IMR-90 (cell line): ENCODE results near the gene SPINT1.

Experiments
- CTCF ChIP-seq: conservative IDR thresholded peaks from 2 replicates; pipeline ENCODE4 v1.5.1; 2012; ENCODE audit warnings: mild to moderate bottlenecking, low read depth, low read length, improper control_type of control experiment
- POLR2A ChIP-seq: IDR thresholded peaks from 2 replicates; pipeline ENCODE4 v1.6.1; 2012; ENCODE audit warnings: mild to moderate bottlenecking, low read depth, low read length
- RAD21 ChIP-seq: IDR thresholded peaks from 2 replicates; pipeline ENCODE4 v1.6.1; 2012; ENCODE audit warnings: low read length, improper control_type of control experiment
- RFX5 ChIP-seq: IDR thresholded peaks from 2 replicates; pipeline ENCODE4 v1.8.0; 2012; ENCODE audit warnings: low read depth, mild to moderate bottlenecking, low read length, moderate library complexity

DNA sequence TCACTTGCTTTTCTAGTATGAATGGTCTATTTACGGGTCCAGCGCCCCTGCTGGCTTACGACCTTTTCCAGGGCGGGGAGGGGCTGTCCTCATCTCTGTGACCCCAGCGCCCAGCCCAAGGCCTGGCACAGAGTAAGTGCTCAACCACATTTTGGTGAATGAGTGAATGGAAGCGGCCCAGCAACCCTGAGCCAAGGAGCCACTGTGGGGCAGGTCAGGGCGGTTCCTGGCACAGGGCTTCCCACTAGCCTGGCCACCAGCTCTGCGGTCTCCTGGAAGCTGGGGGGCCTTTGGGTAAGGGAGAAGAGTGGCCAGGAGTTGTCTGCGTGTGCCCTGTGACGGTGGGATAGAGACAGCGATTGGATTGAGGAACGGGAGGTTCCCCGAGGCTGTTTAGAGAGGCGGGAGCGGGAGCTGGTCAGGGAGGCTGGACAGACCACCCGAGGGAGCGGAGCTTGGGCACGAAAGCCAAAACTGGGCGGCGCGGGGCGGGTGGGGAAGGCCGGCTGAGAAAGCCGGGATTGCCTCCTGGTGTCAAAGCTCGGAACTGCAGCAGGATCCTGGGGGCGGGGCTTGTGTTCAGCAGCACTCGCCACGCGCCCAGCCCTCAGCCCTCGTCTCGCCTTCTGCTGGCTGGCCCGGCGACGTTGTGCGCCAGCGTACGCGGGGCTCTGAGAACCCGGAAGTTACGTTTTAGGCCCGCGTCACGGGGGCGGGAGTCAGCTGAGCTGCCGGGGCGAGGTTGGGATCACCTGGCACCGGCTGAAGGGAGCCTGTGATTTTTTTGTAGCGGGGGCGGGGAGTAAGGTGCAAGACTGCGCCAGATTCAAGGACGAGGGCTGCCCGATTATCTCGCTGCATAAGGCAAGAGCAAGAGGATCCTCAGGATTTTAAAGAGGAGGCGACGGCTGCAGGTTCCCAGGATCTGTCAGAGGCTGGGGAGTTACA, 50.2 kb downstream of the SPINT1 start, which contains the start of gene VPS18:
- TF ChIP-seq CTCF (peak; percentile 94), RAD21 (peak; percentile 88), POLR2A (peak; percentile 71; the same call in 1 of the 2 replicates), RFX5 (0 out of 2 replicates have a peak, but pooled peaks have one; percentile 13)
